ENCODE data around the gene NTF3.

DNA sequence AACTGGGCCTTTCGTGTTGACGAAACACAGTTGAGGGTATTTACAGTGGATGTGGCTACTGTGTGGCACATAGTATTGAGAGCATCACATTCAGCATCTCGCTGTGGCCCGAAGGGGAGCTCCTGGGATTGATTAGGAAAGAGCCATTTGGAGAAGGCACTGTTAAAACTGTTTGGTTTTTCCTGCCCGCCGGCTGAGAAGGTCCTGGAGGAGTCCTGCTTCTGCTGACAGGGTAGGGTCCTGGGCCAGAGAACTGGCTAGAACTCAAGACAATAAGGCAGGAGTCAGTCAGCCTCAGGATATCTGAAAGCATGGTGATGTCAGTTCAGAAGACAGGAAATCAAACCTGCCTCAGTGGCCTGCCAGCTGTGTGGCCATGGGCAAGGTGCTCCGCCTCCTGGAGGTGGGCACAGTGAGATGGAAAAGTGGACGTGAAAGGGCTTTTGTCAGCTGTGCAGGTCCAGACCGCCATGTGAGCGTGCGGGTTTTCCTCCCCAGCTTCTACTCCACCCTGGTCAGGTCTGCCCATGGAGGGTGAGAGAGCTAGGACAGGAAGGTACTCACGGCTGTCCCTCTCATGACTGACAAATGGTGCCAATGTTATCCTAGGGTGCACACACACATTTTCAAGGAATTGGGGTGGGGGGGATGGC lies 92.3 kb downstream of the NTF3 start:
- TF ChIP-seq POLR2A (IDR thresholded peaks at IDR 0.05; ENCODE audit: low read depth, low read length) (no peak), TAF1 (IDR thresholded peaks at IDR 0.05; ENCODE audit: low read depth, low read length) (no peak)
